NCI-H226 (cell line): ENCODE measurements around the gene DDX24.
A peak's percentile ranks its signal among the peaks of the same experiment; 100 is the strongest.

Experiments
- DNase-seq: peaks from one replicate; pipeline ENCODE4 v3.0.0-alpha.2; 2015

DDX24 gene

DNA sequence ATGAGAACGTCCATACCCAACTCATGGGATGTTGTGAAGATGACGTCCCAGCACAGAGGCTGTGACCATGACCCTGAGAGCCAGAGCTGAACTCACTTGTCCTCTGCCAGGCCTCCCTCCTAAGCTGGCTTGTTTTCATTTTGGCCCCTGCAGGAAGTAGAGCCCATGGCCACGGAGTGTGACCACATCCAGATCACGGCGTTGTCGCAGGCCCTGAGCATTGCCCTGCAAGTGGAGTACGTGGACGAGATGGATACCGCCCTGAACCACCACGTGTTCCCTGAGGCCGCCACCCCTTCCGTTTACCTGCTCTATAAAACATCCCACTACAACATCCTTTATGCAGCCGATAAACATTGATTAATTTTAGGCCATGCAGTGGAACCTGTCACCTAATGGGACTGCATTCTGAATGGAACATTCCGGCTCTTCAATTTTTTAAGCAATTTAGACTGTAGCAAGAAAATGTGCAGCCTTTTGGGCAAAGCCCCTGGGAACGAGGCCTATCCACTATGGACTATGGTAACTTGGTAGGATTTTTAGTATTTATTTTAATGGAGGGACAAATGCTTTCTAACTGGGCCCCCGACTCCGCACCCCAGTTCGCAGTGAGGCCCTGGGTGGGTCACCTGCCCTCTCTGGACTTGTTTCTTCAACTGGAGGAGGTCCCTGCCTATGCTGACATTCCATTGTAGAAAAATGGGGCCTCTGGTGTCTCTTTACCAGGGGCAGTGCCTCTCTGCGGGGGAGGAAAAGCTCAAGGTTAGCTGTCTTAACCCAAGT lies 35.2 kb downstream of the DDX24 start:
- no peak for DNase-seq

DNA sequence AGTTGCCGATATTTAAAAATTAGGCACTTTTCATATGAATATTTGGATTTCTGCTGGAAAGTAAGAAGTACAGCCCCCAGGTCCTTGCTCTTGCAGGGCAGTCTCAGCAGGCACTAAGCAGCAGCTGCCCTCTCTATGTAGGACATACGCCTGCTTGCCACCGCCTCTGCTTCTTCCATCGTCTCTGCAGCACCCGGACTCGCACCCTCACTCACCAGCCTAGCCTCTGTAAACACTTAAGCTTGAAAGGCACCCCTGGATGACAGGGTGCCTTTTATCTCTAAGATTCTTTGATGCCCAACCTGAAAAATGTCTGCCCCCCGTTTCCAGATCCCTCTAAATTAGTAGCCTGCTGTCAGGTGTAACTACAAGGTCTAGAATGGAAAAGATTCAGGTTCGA lies 35.9 kb downstream of the DDX24 start:
- DNase-seq = no peak

DNA sequence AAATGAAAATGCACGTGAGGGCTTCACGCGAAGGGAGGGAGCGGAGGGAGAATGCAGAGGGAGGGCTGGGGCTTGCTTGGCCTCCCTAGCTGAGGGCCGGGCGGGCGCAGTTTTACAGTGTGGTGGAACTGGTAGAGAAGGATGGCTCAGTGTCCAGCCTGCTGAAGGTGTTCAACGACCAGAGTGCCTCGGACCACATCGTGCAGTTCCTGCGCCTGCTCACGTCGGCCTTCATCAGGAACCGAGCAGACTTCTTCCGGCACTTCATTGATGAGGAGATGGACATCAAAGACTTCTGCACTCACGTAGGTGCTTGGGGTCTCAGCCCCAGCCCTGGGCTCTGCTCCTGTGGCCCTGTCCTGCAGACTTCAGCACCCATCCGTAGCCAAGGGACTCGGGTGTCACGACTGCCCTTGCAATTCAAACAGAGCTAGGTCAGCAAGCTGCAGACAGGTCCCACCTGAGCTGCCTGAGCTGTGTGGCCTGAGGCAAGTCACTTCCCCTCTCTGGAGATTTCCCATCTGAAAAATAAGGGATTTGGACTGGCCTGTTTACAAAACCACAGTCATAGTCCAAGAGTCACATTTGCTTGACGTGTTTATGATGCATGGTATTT lies 36.4 kb downstream of the DDX24 start:
- no peak for DNase-seq

DNA sequence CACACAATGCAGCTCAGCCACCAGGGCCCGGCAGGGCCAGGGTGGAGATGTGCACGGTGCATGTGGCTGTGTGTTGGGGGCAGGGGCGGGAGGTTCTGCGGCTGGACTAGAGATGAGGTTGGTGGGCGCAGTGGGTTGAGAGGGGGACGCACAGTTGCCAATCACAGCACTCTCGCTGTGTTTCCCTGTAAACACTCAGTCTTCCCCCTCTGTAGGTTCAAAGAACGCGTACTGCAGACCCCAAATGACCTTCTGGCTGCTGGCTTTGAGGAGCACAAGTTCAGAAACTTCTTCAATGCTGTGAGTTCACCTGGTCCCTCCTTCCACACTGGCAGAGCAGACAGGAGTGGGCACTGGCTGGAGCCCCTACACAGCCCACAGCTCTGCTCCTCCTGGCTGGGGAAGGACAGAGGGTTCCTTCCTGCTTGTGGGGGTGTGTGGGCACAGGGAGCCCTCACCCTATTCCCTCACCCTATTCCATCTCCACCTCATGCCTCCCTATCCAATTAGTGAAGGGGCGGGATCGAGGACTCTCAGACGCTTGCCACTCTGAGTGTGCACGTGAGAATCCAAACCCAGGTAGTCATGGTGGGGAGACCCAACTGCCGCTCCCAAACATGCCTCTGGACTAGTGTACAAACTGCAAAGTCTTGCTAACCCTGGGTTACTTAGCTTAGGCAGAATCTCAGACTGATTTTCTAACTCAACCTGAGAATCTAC lies 37.1 kb downstream of the DDX24 start:
- DNase-seq = no peak

DNA sequence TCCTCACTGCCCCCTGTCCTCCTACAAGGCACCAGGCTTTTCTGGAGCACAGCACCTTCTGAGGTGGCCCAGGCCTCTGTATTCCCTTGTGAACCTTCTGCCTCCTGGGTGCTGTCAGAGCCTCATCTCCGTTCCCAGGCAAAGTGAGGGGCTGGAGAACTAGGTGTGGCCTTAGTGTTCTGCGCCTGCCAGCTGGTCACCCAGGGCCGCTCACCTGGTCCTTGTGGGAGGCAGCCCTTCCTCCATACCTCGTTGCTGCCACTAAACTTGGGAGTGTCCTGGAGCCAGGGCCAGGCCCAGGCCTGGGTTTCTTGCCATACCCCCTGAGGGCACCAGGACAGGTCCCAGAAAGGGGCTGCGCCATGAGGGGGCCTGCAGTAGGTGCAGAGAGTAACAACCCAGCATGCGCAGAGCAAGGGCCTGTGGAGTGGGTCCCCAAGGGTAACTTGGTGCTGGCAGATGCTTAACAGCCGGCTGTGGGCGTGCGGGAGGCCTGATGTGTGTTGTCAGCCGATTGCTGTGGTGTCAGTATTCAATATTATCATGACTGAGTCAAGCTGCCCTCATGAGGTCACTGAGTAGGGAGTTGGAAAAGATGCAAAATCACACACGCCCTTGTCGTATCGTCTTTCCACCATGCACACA lies 37.8 kb downstream of the DDX24 start:
- DNase-seq = no peak

DNA sequence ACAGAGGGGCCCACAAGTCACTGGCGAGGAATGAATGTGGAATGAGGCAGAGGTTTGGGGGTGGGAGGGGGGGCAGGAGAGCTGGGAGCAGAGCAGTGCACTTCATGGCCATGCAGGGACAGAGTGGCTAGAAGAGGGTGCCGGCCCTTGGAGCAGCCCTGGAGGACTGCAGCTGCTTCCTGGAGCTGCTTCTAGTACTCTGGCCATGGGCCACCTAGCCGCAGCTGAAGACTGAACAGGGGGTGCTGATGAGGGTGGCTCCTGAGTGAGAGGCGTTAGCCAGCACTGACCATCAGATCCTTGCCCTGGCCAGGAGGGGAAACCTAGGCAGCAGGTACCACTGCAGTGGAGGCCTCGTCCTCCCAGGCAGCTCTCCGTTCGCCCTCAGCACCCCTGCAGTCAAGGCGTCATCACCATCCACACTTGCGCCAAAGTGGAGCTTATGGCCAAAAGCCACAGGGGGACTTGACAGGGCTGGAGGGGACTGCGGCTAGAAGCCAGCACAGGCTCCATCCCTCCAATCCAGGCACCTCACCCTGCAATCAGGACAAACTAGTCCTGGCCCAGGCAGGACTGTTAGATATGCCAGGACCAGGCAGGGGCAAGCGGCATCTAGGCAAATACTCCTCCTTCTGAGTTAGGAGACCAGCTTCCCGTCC lies 38.4 kb downstream of the DDX24 start:
- no peak for DNase-seq

DNA sequence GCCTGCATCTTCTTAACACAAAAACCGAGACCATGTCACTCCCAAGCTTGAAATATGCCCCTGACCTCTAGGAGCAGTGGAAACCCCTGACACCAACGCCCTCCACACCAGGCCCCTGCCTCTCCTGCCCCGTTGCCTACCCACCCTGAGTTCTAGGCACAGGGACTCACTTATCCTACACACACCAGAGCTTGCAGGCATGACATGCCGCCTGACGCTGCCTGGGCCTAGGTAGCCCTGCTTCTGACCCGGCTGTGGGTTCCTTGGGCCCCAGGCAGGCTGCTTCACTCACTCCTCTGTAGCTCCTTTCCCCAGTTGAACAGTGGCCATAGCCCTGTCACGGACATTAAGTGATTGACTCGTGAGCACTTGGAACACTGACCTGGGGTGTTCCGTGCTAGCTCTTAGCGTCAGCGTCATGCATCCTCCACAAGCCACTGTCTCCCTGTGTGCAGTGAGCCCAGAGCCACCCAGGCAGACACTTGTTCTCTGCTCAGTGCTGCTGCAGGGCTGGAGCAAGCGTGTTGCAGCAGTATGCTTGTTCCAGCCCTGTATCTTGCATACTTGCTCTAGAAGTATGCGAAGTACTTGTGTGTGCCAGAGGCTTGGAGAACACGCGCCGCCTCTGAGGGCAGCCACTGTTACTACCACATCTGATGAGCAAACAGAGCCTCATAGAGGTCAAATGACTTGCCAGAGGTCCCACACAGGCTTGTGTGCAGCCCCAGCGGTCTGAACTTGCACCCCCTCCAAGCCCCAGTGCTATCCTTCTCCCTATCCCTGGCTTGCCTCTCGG lies 39.3 kb downstream of the DDX24 start:
- DNase-seq = no peak

DNA sequence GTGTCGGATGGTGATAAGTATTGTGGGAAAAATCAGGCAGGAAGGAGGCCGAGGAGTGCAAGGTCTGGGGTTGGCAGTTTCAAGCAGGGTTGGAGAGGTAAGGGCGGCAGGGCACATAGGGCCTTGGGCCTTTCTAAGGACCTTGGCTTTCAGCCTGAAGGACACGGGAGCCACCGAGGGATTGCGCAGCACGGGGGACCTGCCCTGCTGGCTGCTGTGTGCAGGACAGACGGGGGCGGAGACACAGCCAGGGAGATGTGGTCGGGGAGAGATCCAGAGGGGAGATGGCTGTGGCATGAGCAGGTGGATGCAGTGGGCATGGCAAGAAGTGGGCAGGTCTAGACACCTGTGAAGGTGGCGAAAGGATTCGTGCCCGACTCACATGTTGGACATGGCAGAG lies 40.2 kb downstream of the DDX24 start:
- no peak for DNase-seq

DNA sequence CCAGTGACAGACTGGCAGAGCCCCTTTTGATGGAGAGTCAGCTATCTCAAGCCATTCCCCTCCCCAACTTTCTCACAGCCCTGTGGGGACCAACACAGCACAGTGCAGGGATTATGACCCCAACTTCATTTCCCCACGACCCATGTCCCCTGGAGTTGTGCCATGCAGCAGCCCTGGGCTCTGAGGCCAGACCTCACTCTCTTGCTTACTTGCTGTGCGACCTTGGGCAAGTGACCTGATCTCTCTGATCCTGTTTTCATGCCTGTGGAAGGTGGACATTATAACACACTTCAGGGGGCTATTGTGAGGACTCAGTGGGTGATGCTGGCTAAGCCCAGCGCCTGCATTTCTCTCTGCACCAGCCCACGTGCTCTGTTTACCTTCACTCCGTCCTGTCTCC lies 40.8 kb downstream of the DDX24 start:
- DNase-seq = no peak

DNA sequence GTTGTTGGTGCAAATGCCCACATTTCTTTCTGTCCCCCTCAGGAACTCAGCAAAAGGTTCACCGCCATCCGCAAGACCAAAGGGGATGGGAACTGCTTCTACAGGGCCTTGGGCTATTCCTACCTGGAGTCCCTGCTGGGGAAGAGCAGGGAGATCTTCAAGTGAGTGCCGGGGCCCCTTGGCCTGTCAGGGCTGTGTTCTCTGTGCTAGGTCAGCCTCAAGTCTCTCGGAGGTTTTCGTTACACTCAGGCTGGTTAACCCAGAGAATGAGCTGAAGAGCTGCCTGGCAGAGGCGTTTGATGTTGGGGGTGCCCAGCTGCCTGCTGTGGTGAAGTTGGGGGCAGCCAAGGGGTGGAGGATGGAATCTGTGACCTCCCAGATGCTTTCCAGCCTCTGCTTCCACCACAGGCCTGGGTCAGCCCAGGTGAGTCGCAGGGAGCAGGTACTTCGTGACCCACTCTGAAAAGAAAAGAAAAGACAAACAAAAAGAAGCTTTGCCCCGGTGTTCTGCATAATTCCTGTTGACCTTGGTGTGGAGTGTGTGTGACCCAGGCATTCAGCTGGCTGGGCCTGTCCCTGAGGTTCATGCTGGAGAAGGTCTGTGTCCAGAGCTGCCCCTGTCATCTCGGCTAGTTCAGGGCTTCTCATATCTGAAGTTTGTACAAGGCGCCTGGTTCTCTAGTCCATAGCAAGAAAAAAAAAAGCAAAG lies 41.9 kb downstream of the DDX24 start:
- no peak for DNase-seq

DNA sequence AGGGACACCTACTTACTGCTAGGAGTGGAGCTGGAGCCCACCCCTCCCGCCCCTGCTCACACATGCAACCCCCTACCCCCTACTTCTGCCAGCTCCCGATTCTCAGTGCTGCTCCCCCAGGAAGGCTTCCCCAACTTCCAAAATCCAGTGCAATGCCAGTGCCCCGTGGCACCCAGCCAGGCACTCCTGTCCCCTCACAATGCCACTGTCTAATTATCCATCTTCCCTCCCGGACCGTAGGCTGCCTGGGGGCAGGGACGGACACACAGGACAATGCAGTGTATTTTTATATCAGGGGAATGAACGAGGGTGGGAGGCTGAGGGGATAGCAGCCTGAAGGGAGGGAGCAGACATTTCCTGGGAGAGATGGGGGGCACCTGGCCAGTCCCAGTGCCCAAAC lies 42.5 kb downstream of the DDX24 start:
- no peak for DNase-seq

DNA sequence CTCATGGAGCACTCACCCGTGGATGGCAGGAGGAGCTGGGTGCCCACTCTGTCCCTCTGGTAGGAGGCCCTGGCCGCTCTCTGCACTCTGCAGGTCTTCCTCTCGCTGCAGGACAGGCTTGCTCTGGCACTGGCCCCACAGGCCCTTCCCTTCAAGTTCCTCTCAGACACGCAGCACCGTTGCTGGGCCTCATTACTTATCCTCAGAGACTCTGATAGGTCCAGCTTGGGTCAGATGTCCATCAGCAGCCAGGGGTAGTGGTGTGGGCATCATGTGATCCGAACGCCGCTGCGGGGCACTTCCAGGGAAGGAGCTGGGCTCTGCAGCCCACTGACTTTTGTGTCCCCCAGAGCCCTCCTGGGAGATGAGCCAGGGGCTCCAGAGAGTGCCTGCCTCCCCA lies 43.0 kb downstream of the DDX24 start:
- no peak for DNase-seq

DNA sequence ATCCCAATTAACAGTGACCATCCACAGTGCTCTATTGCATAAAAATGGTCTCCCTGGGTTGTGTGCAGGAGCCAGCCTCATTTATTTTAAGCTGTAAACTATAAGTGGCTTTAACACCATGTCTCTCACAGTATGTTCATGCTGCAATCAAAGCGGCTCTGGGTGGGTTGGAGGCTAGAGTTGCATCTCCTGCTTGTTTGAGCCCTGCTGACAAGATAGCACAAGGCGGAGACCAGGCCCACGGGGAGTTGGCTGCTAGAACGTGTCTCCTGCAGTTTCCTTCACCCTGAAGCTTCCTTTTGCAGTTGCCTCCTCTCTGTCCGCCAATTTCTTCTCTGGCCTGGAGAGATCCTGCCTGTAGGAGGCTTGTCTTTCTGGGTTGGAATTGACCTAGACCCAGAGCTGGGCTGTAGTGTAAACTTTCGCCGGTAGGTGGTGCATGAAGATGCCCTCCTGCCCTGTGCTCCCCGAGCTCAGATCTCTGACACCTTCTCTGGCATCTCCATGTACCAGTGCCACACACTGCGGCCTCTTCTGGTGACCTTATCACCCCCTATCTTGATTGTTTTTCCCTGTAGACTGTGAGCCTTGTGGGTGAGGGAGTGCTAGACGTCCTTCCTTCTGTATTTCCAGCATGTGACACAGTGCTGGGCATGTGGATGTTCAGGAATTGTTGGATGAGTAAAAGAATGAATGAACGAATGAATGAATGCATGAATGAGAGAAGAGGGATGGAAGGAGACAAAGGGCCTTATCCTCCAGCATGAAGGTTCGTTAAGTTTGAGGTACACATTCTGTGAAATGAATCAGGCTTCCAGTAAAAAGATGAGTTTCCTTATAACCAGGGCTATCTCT lies 44.5 kb downstream of the DDX24 start:
- DNase-seq = peak; percentile 40

DNA sequence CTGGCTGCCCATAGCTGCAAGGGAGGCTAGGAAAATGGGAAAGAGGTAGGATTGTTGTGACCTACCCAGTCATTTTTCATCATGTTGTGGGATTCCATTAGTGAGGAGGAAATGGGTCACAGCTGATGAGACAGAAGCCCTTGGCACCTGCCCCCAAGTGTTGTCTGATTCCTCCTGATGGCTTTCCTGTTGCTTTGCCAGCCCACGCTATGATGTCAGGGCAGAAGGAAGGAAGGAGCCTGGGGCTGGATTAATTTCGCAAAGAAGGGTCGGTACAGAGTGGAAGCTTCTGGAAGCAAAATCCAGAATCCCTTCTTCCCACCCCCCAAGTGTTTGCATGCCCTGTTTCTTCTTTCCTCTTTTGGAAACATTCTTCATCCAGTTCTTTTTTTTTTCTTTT lies 46.1 kb downstream of the DDX24 start:
- no peak for DNase-seq

DNA sequence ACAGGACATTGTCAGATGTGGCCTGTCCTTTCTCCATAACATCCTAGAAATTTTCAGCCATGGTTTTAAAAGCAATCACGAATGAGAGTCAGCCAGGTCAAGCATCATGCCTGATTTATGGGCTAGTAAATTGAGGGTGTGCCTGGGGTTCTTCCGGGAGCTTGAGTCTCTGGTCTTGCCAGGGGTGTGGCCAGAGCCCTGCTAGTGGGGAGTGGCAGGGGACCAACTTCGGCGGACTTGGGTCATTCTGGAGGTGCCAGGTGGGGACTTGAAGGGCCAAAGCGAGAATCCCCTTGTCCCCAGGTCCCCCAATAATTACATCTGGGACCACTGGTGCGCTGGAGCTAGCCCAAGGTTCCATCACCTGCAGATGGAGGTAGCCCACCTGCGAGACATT lies 49.1 kb downstream of the DDX24 start:
- no peak for DNase-seq

DNA sequence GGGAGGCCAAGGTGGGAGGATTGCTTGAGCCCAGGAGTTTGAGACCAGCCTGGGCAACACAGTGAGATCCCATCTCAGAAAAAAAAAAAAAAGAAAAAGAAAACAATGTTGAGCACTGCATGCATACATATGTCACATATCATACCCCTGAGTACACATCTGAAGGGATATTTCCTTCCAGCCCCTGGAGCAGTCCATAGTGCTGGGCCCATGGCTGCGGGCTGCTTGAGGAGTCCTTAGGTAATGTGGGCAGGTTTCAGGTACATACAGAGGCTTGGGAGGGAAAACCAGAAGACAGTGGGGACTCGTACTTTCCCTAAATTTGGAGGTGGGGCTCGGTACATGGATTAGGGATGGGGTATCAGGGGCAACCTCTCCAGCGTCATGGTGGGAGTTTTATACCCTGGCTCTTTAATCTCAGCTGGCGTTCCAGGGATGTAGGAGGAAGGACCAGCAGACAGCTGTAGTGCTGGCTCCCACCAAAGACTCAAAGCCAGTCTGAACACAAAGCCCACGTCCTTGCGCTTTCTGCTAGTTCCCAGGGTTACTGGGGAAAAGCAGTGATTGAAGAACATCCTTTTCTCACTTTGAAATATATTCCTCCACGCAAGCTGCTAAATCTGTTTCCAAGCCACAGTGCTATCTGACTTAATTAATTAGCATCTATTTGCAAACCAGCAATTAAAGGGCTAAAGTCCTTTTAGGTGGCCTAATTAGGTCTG lies 49.7 kb downstream of the DDX24 start:
- no peak for DNase-seq

DNA sequence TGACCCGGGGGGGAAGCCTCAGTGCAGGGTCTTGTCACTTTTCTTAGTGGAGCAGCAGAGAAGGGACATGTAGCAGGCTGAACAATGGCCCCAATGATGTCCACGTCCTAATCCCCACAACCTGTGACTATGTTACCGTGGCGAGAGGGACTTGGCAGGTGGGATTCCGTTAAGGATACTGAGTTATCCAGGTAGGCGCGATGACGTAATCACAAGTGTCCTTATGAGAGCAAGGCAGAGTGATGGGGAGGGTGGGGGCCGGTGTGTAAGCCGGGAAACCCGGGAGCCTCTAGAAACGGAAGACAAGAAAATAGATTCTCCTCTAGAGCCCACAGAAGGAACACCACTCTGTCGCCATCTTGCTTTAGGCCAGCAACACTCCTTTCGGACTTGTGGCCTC lies 50.4 kb downstream of the DDX24 start:
- no peak for DNase-seq

DNA sequence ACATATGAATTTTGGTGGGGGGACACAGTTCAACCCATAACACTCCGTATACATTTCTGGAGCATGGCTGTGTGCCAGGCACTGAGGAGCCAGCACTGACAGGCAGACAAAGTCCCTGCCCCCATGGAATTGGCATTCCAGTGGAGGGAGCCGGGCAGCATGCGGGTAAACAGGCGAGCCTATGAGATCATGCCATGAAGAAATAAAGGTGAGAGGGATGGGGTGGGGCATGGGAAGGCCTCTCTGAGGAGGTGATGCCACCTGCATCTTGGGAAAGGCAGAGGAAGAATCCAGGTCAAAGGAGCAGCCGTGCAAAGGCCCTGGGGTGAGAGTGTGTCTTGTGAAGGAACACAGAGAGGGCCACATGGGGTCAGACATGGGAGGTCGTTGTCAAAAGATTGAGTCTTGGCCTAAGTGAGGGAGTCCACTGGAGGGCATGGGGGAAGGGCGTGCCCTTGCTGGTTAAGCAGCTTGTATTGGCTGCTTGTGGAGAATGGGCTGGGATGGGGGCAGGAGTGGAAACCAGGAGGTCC lies 51.3 kb downstream of the DDX24 start:
- no peak for DNase-seq

DNA sequence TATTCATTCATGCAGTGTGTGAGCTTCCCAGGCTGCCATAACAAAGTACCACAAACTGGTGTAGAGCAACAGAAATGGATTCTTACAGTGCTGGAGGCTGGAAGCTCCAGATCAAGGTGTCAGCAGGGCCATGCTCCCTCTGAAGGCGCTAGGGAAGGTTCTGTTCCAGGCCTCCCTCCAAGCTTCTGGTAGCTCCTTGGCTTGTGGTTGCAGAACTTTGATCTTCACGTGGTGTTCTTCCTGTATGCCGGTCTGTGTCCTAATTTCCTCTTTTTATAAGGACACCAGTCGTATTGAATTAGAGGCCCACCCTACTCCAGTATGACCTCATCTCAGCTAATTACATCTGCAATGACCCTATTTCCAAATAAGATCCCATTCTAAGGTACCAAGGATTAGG lies 51.7 kb downstream of the DDX24 start:
- DNase-seq = no peak

DNA sequence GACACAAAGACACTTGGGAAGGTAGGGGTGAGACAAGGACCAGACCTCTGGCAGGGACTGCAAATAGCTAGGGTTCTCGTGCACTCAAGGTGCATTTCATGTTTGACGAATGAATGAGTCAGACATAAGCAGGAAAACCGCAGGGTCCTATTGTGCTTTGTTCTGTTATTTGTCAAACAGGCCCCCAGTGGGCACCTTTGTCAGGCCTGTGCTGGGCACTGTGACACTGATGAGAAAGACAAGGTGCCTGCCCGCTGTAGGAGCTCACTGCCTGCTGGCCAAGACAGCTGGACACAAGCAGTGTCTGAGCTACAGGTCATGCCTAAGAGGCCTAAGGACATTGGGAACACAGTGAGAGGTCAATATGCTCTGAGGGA lies 52.6 kb downstream of the DDX24 start:
- DNase-seq = no peak
